K562 (cell line): Measurements from ENCODE around the gene SUSD3. TPM values are rescaled to one million over a fixed set of nuclear protein-coding genes. Genes with fewer than 3 reads are reported as not detected.

Source experiments
- ATAC-seq: fragments of 200-7000 bp; cut with Tn5 transposase; 3 replicates; pipeline ENCODE4 v1.9.1; 2020; ENCODE audit warnings: moderate library complexity
- BruUV-seq: library from RNA; stranded (reverse); fragments of 400-500 nt; replicated peaks from 2 replicates; lab custom pipeline; 2021; lab: Mats Ljungman, UMichigan
- CTCF ChIA-PET: fragments of 300-600 bp; formaldehyde crosslinking; extraction: SDS; loops from one replicate; lab custom pipeline; 2021; ENCODE audit warnings: low intra/inter-chr PET ratio; lab: Yijun Ruan, JAX
- POLR2A ChIA-PET: fragments of 300-600, 350-650 bp; sonication (Branson Sonifier 250); formaldehyde crosslinking; extraction: SDS; loops from one replicate; lab custom pipeline; 2021; ENCODE audit warnings: antibody characterized with exemption, inconsistent platforms; lab: Yijun Ruan, JAX
- DNase-seq, 4 experiments: peaks; one replicate each; pipeline versions ENCODE4 v3.0.0 to v3.0.0-alpha.2; 2011 to 2018; ENCODE audit warnings: low spot score in 3 of 4, mixed read lengths in 3 of 4; ENCODE audit errors: extremely low read depth in 1 of 4
- FAIRE-seq: peaks from 2 replicates; lab custom pipeline; 2011; peaks lifted over from hg19 to GRCh38; lab: Jason Lieb, UNC
- H2AFZ ChIP-seq: 2 replicates; pipeline ENCODE4 v1.6.0; 2011; ENCODE audit warnings: low read depth, low read length, control low read depth, inconsistent platforms
- H3K27ac ChIP-seq: fragments of 200-600 bp; 3 replicates; pipeline ENCODE4 v1.8.0; 2011; ENCODE audit warnings: low read depth, mild to moderate bottlenecking, control low read depth, inconsistent platforms, low read length, moderate library complexity, mixed read lengths; ENCODE audit errors: extremely low read depth
- H3K27me3 ChIP-seq, 2 experiments: fragments of 300-600 bp in 1 of 2; 2 replicates in 1 of 2; 3 replicates in 1 of 2; pipeline versions ENCODE4 v1.6.0 to v1.8.0; 2011; ENCODE audit warnings: inconsistent platforms in 2 of 2, low read length in 2 of 2, mild to moderate bottlenecking in 1 of 2, mixed read lengths in 1 of 2, moderate library complexity in 1 of 2; ENCODE audit not compliant: control insufficient read depth in 2 of 2, insufficient read depth in 2 of 2
- H3K36me3 ChIP-seq: fragments of 300-600 bp; 3 replicates; pipeline ENCODE4 v1.8.0; 2011; ENCODE audit warnings: mild to moderate bottlenecking, low read length, inconsistent platforms; ENCODE audit not compliant: control insufficient read depth, insufficient read depth
- H3K4me1 ChIP-seq, 2 experiments: fragments of 200-600 bp in 1 of 2; replicated peaks in 1 of 2; 2 replicates in 1 of 2; 3 replicates in 1 of 2; pipeline versions ENCODE4 v1.5.1 to v1.8.0; 2011; ENCODE audit warnings: inconsistent platforms in 2 of 2, low read length in 2 of 2, mild to moderate bottlenecking in 1 of 2, mixed read lengths in 1 of 2, moderate library complexity in 1 of 2; ENCODE audit not compliant: control insufficient read depth in 2 of 2, insufficient read depth in 2 of 2
- H3K4me2 ChIP-seq: 2 replicates; pipeline ENCODE4 v1.6.1; 2011; ENCODE audit warnings: low read length, control low read depth, inconsistent platforms, mixed read lengths; ENCODE audit not compliant: insufficient read depth
- H3K4me3 ChIP-seq: fragments of 200-600 bp; sonication (generic), shearing (Covaris generic); 2 replicates; pipeline ENCODE4 v1.5.1; 2016; ENCODE audit warnings: control low read depth, inconsistent platforms
- H3K79me2 ChIP-seq: fragments of 200-600 bp; 3 replicates; pipeline ENCODE4 v1.8.0; 2011; ENCODE audit warnings: low read length, inconsistent platforms; ENCODE audit not compliant: control insufficient read depth, insufficient read depth
- H3K9ac ChIP-seq, 2 experiments: 2 replicates each; pipeline versions ENCODE4 v1.6.0 to v1.6.1; 2011; ENCODE audit warnings: low read depth in 2 of 2, low read length in 2 of 2, control low read depth in 1 of 2, inconsistent platforms in 1 of 2, mild to moderate bottlenecking in 1 of 2, mixed read lengths in 1 of 2; ENCODE audit not compliant: insufficient read depth in 1 of 2
- H3K9me1 ChIP-seq: one replicate; pipeline ENCODE4 v1.6.0; 2011; ENCODE audit warnings: inconsistent platforms, mild to moderate bottlenecking, low read length, moderate library complexity; ENCODE audit not compliant: control insufficient read depth, insufficient read depth
- H3K9me3 ChIP-seq: replicated peaks from 2 replicates; pipeline ENCODE4 v1.5.1; 2011; ENCODE audit warnings: low read depth, low read length, inconsistent platforms; ENCODE audit not compliant: control insufficient read depth, insufficient read depth
- H4K20me1 ChIP-seq: replicated peaks from 2 replicates; pipeline ENCODE4 v1.6.1; 2011; ENCODE audit warnings: low read length, inconsistent platforms, mixed read lengths; ENCODE audit not compliant: control insufficient read depth, insufficient read depth
- ATF4 ChIP-seq: fragments of 450-650 bp; formaldehyde crosslinking; IDR thresholded peaks from 2 replicates; pipeline ENCODE4 v1.4.0; 2022; ENCODE audit warnings: mild to moderate bottlenecking, moderate library complexity
- MAX ChIP-seq: sonication (generic); formaldehyde crosslinking; IDR thresholded peaks from 2 replicates; pipeline ENCODE4 v1.9.0; 2022; ENCODE audit warnings: mild to moderate bottlenecking, missing genetic modification reagents
- SETDB1 ChIP-seq: IDR thresholded peaks from one replicate; pipeline ENCODE4 v1.6.1; 2012; ENCODE audit warnings: low read length, control low read depth, inconsistent platforms
- ZBTB11 ChIP-seq, 3 experiments: fragments of 200-800 bp in 1 of 3; fragments of 250-450 bp in 1 of 3; fragments of 450-650 bp in 1 of 3; sonication (Bioruptor Pico) in 1 of 3; sonication (Bioruptor generic) in 1 of 3; formaldehyde crosslinking in 1 of 3; IDR thresholded peaks; 2 replicates each; pipeline versions ENCODE4 v1.6.1 to v1.8.0; 2016 to 2022; ENCODE audit warnings: mild to moderate bottlenecking in 2 of 3, missing genetic modification characterization in 2 of 3, missing compliant biosample characterization in 1 of 3, moderate library complexity in 1 of 3
- whole genome bisulfite sequencing: fragments of 100-300 bp; shearing (Covaris generic); methylation state at CpG from one replicate; pipeline ENCODE4 v1.1.6; 2016; ENCODE audit warnings: low coverage, mixed read lengths; ENCODE audit not compliant: insufficient coverage; ENCODE audit errors: missing lambda C conversion rate; 5-methylcytosine and 5-hydroxymethylcytosine counted together
- in situ Hi-C: fragments of 300-500 bp; cut with MboI; formaldehyde crosslinking; loops from 4 replicates; pipeline ENCODE4 v1.15.0; 2018; ENCODE audit warnings: inconsistent platforms, mixed read lengths
- intact Hi-C: fragments of 100-400 bp; cut with micrococcal nuclease; formaldehyde crosslinking; loops from 2 replicates; pipeline ENCODE4 v1.14.2; 2022
- polyA plus RNA-seq, 8 experiments: library from polyadenylated mRNA; depleted of rRNA in 4 of 8; stranded (reverse) in 5 of 8; unstranded in 3 of 8; fragments of >200 nt; fragmentation: Nextera tagmentation in 2 of 8; fragmentation: Illumina TruSeq in 1 of 8; extraction: Ambion mirVana in 2 of 8; extraction: Trizol in 1 of 8; gene quantifications; 2 replicates each; pipeline versions ENCODE4 v1.2.1 to v1.2.3, GENCODE V29; 2011 to 2014; ENCODE audit warnings: inconsistent platforms in 1 of 8, missing spikeins in 1 of 8
- total RNA-seq, 7 experiments: library from RNA; depleted of rRNA in 6 of 7; stranded (reverse); fragments of >200 nt in 6 of 7; fragmentation: Illumina TruSeq in 2 of 7; extraction: Trizol in 2 of 7; gene quantifications; 2 replicates each; pipeline versions ENCODE4 v1.2.1 to v1.2.3, GENCODE V29; 2011 to 2021; ENCODE audit warnings: low replicate concordance in 1 of 7
- TF ChIP-seq, protein P1 (sequence below): fragments of 450-650 bp; formaldehyde crosslinking; IDR thresholded peaks from 2 replicates; pipeline ENCODE4 v1.4.0; 2022; ENCODE audit warnings: missing genetic modification characterization

Gene SUSD3
- total and polyA plus RNA-seq, 9 of the 15 experiments (the other 6 are each of a cell fraction or from before 2014, with no cell fraction given): 1.3 to 21.7 (median 11.4) TPM

DNA sequence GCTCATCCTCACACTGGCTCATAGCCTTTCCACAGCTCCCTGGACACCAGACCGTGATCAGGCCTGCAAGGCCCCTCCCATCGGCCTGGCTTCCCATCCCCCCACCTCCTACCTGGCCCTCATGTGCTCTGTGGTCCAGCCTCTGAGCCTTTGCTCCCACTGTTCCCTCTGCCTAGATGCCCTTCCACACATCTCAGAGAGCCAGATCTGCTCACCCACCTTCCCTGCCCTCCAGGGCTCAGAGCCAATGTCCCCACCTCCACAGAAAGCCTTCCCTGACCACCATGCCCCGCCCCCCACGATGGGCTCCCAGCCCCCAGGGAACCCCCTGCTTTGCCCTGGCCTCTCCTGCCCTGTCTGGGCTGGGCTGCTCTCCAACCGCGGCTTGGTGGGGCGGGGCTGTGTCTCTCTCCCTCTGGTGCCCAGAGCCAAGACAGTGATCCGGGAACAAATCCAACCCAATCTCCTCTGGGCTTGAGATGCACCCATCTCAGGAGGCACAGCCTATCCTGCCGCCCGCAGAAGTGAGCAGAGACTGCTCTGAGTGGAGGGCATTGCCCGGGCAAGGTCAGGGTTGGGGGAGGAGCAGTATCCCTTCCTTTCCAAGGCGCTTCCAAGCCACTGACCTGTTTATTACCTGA, 73.9 kb downstream of the SUSD3 start:
- Histone ChIP-seq H3K4me3 (no peak overlapping the region), H3K9me3 (no peaks in the 10 kb centered on the region), H3K9me1 (no peaks in the 10 kb centered on the region), H3K9ac (peak overlapping the region in 1 of 2 experiments; percentile 46; a peak in 1 of 4 replicates), H3K79me2 (no peaks in the 10 kb centered on the region; the same call in 2 of the 3 replicates), H3K36me3 (no peaks in the 10 kb centered on the region), H4K20me1 (no peaks in the 10 kb centered on the region), H2AFZ (no peak overlapping the region)
- intact Hi-C loops: no loop called here
- DNase-seq: peak in 2 of 4 experiments; percentile 35 to 42
- no peak for ATAC-seq
- POLR2A ChIA-PET: interaction anchor here (0.5 to 1.5 kb wide), 2 partner anchors 12 to 82 kb away, joined by 3 to 5 read pairs; no protein-coding TSS in a partner anchor
- BruUV-seq: no TSS peak
- WGBS: 64% methylated on average over 6 of the region's 12 CpGs
- no peak for TF ChIP-seq SETDB1
- peak in 1 of 3 experiments; percentile 20; a peak in 1 of 6 replicates for TF ChIP-seq ZBTB11 (CRISPR knock-in tag; IDR thresholded peaks at IDR 0.05)
- TF ChIP-seq ATF4 (CRISPR knock-in tag): no peak
- TF ChIP-seq, protein P1, sequence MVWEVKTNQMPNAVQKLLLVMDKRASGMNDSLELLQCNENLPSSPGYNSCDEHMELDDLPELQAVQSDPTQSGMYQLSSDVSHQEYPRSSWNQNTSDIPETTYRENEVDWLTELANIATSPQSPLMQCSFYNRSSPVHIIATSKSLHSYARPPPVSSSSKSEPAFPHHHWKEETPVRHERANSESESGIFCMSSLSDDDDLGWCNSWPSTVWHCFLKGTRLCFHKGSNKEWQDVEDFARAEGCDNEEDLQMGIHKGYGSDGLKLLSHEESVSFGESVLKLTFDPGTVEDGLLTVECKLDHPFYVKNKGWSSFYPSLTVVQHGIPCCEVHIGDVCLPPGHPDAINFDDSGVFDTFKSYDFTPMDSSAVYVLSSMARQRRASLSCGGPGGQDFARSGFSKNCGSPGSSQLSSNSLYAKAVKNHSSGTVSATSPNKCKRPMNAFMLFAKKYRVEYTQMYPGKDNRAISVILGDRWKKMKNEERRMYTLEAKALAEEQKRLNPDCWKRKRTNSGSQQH: no peak
- TF ChIP-seq MAX (CRISPR knock-in tag): 0 out of 2 replicates have a peak, but pooled peaks have one; percentile 27
- TF ChIP-seq, all 486 proteins: peak for 2
- no peak overlapping the region for H3K4me2 ChIP-seq
- CTCF ChIA-PET: no interaction called here
- peaks cover 16 to 62% of the 10 kb centered on the region in 2 experiments for H3K4me1 ChIP-seq
- FAIRE-seq: no peak
- H3K27me3 ChIP-seq: peaks cover 0 to 7% of the 10 kb centered on the region in 2 experiments; a peak in 2 of 5 replicates
- in situ Hi-C loops: no loop called here
- no peak overlapping the region for H3K27ac ChIP-seq
